GM15510 (cell line): ENCODE data around the gene LYL1.

Source experiments
- POLR2A ChIP-seq: IDR thresholded peaks from 3 replicates; pipeline ENCODE4 v1.6.1; 2011; ENCODE audit warnings: borderline replicate concordance; ENCODE audit not compliant: insufficient read length; ENCODE audit errors: extremely low read depth

The LYL1 gene

GRCh38 chr19:13093407-13094105 lies 9.1 kb downstream of the LYL1 start:
- TF ChIP-seq POLR2A: no peak

GRCh38 chr19:13092606-13093235 lies 9.9 kb downstream of the LYL1 start:
- no peak for TF ChIP-seq POLR2A

- no peak for TF ChIP-seq POLR2A
Observed at GRCh38 chr19:13092158-13092543, 10.5 kb downstream of the LYL1 start.

GRCh38 chr19:13091400-13092157 lies 11.1 kb downstream of the LYL1 start:
- TF ChIP-seq POLR2A: no peak

- TF ChIP-seq POLR2A: no peak
Observed at GRCh38 chr19:13090511-13091231, 12.0 kb downstream of the LYL1 start.

- no peak for TF ChIP-seq POLR2A
Observed at GRCh38 chr19:13089857-13090507, 12.7 kb downstream of the LYL1 start.

GRCh38 chr19:13089139-13089856 lies 13.4 kb downstream of the LYL1 start:
- no peak for TF ChIP-seq POLR2A

- TF ChIP-seq POLR2A: no peak
Observed at GRCh38 chr19:13087795-13088537, 14.7 kb downstream of the LYL1 start.

- TF ChIP-seq POLR2A: no peak
Observed at GRCh38 chr19:13087295-13087694, 15.4 kb downstream of the LYL1 start.

- TF ChIP-seq POLR2A: no peak
Observed at GRCh38 chr19:13086341-13086740, 16.3 kb downstream of the LYL1 start.

GRCh38 chr19:13085666-13086065 lies 17.0 kb downstream of the LYL1 start:
- TF ChIP-seq POLR2A: no peak

GRCh38 chr19:13083627-13084026 lies 19.0 kb downstream of the LYL1 start:
- no peak for TF ChIP-seq POLR2A

GRCh38 chr19:13083008-13083404 lies 19.7 kb downstream of the LYL1 start:
- TF ChIP-seq POLR2A: no peak
